ENCODE data around the gene SULT4A1.
"Not testable (repeated sequence)": the region's sequence is repeated elsewhere in the genome, so short reads cannot be mapped to it uniquely, and the experiment has no call there.

The SULT4A1 gene

DNA sequence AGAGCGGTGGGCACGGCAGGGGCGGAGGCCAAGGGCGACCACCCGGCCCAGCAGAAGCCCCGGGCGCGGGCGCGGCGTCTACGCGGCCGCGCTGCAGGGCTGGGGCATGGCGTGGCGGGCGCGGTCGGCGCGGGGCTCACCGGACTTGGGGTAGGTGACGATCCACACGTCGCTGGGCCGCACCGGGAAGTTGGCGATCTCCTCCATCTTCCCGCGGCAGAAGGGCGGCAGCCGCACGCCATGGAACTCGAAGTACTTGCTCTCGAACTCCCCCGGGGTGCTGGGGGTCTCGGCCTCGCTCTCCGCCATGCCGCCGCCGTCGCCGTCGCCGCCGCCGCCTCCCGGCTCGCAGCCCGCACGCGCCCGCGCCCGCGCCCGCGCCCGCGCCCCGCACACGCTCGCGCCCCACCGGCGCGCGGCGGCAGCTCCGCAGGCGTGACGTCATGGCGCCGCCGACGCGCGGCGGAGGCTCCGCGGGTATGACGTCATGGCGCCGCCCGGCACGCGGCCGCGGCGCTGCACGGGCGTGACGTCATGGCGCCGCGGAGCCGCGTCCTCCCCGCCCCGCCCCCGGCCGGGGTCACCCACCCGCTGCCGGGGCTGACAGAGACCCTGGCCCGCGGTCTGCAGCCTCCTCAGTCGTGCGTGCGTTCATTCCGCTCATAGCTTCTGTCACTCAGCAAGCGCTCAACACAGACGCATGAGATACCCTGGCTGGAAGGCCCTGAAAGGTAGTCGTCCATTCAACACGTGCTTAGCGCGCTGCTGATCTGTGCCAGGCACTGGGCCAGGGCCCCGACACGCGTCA is at the start of gene SULT4A1:
TSS of gene SULT4A1 (minus strand) at position 440 of the 808 bp plus-strand sequence. CDS start at position 309, 131 bp downstream.
- no peak for DNase-seq

GRCh38 chr22:43911351-43911750 is 49.0 kb upstream of the SULT4A1 start:
- DNase-seq: no peak

GRCh38 chr22:43910178-43910695 is 47.9 kb upstream of the SULT4A1 start:
- no peak for DNase-seq

GRCh38 chr22:43909708-43910107 is 47.4 kb upstream of the SULT4A1 start:
- DNase-seq: no peak

DNA sequence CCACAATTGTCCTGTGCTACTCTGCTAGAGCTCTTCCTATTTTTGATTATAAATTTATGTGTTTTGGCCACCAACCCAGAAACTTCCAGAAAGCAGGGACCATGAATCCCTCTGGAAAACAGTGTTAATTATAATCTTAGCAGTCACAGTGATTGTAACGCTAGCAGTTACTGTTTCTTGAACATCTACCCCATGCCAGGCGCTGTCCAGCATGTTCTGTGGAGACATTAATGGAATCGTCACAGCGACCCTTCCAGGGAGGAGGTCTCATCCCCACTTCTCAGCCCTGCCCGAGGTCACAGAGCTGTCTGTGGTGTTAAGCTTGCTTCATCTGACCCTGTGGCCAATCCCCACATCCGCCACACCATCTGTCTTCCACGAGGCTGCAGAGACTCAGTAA is 43.4 kb upstream of the SULT4A1 start:
- no peak for DNase-seq

DNA sequence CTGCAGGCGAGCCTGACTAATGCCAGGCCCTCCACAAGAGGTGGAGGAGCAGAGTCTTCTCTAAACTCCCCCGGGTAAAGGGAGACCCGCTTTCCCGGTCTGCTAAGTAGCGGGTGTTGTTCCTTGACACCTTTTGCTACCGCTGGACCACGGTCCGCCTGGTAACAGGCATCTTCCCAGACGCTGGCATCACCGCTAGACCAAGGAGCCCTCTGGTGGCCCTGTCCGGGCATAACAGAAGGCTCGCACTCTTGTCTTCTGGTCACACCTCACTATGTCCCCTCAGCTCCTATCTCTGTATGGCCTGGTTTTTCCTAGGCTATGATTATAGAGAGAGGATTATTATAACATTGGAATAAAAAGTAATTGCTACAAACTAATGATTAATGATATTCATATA is 42.1 kb upstream of the SULT4A1 start:
- not testable (repeated sequence) for DNase-seq

DNA sequence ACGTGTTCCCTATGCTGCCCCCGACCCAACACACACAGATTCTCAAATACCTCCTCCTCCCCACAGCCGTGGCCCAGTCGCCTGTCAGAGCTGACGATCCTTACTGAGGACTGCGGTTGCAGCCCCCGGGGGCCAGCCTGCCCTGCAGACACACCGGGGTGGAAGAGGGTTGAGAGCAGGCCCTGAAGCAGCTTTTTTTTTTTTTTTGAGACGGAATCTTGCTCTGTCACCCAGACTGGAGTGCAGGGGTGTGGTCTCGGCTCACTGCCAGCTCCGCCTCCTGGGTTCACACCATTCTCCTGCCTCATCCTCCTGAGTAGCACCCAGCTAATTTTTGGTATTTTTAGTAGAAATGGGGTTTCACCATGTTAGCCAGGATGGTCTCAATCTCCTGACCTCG is 40.7 kb upstream of the SULT4A1 start:
- not testable (repeated sequence) for DNase-seq

DNA sequence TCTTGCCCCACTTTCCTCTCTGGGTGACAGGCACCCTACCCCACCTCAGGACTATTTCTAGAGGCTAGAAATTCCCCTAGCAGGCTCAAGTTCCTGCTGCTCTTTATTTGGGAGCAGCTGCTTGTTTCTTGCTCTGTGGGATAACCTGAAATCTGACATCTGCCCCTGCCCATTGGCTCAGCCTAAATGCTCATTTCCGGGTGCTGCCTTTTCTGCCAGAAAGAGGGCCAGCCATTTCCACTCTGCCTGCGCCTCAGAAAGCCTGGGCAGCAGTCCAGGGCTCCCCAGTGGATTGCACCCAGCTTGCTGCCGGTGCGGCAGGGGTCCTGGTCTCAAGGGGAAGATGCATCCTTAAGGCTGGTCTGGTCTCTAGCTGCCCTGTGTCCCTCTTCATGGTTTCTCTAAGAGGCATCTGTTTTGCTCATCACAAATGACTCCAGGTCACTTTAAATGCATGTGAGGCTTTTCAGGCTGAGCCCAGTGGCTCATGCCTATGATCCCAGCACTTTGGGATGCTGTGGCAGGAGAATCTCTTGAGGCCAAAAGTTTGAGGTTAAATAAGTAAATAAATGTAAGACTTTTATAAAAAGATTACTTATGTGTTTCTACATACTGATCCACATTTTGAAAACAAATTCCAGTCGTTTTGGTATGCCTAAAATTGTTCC is 39.8 kb upstream of the SULT4A1 start:
- no peak for DNase-seq

GRCh38 chr22:43900206-43900605 is 37.9 kb upstream of the SULT4A1 start:
- no peak for DNase-seq

GRCh38 chr22:43897751-43898261 is 35.5 kb upstream of the SULT4A1 start:
- no peak for DNase-seq

GRCh38 chr22:43895986-43896645 is 33.8 kb upstream of the SULT4A1 start:
- no peak for DNase-seq

DNA sequence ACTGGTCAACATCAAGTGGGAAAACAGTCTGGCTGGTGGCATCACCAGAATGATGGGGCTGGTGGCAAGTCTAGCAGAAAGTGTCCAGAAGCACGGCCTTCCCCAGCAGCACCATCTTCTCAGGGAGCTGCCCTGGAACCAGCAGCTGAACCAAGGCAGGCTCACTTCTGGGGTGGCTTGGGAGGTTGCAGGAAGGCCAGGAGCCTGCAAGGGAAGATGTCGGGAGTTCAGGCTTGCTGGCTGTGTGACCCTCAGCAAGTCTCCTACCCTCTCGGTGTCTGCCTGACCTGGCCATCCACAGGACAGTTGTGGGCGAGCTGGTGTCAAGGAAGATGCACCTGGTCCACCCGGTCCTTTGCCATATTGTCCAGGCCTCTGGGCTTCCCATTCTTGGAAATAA is 31.8 kb upstream of the SULT4A1 start:
- DNase-seq: no peak

DNA sequence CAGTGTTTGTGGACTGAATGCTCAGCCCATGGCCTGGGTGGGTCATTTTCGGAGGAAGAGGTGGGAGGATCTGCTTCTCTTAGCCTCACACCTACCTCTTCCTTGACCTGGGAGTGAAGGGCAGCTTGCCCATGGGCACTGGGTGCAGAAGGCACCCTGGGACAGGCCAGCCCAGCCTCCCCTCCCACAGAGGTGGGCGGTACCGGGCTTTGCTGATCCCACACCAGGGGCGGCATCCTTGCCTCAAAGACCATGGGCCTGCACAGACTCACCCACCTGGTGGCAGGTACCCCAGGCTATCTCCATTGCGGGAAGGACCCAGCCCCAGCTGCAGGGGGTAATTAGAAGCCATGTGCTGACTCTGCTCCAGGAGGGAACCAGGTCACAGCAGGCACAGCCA is 31.0 kb upstream of the SULT4A1 start:
- no peak for DNase-seq

DNA sequence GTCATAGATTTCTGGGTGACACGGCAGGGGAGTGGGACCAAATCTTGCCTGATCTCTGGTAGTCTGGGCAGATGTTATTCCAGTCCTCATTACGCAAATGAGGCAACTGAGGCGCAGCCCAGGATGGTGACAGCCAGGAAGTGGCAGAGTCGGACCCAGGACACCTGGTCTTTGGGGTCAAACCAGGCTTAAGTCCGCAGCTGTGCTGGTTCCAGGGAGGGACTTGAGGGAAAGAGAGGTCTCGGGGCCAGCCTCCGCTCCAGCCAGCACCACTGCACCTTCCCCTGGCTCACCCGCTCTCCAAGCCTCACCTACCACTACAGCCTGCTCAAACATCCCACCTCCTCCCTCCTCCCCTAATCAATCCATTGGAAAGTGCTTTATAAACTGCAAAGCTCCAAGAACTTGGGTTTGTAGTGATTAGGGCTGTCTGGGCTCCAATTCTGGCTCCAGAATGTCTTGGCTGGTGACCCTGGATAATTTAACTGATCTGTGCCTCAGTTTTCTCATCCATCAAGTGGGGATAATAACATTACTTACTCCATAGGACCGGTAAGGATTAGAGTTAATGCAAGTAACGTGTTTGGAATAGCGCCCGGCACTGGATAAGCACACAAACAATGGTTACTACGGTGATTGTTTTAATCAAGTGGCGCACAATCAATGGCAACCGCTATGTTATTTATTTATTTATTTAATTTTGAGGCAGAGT is 30.0 kb upstream of the SULT4A1 start:
- DNase-seq: no peak

DNA sequence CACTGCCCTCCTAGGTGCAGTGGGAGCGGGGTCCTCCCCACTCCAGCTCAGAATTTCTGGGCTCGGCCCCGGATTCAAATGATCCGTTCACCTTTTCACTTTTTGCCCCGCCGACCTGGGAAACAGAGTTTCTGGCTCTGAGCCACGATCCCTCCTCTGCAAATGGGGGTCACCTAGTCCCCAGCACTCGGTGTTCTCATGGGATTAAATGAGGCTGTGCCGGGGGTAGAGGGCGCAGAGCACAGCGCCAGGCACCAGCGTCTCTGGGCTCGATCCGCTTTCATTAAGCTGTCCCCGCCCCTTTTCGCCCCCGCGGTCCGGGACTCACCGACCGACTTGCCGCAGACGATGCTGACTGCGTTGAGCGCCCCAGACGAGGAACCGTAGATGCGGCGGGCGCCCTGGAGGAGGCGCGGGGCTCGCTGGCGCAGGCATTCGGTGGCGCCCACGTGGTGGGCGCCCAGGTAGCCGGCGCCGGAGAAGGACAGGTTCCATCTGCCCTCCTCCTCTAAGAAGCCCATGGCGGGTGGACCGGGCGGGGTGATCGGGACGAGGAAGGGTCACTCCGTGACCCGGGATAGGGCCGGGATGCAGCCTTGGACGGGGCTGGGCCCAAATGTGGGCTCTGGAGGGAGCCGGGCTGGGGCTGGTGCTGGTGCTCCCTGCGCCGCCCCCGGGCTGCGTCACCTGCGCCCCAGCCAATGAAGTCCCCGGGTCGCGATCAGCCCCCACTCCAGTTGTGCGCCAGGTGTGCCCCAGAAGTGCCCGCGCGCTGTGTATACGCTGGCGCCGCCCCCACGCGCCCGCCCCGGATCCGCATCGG is 29.3 kb upstream of the SULT4A1 start, which contains the start of gene PNPLA5:
TSS of gene PNPLA5 (minus strand) at position 654 of the 823 bp plus-strand sequence. CDS start at position 521, 133 bp downstream.
- no peak for DNase-seq

DNA sequence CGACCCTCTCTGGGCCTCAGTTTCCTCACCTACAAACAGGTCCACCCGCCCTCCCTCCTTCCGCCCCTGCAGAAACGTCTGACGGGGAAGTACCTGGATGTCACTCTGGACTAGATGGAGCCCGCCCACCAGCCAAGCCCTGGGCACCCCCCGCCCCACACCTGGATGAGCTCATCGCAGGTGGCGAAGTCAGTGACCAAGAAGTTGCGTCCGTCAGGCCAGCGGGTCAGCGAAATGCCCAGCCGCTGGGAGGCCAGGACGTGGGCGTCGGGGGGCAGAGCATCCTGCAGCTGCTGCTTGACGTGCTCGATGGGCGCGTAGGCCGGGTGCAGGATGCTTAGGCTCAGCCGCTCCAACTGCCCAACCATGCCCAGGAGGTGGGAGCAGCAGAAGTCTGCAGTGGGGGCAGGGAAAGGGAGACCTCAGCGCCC is 28.6 kb upstream of the SULT4A1 start:
- no peak for DNase-seq

GRCh38 chr22:43889860-43890253 is 27.5 kb upstream of the SULT4A1 start:
- DNase-seq: no peak

GRCh38 chr22:43889201-43889859 is 27.0 kb upstream of the SULT4A1 start:
- no peak for DNase-seq

DNA sequence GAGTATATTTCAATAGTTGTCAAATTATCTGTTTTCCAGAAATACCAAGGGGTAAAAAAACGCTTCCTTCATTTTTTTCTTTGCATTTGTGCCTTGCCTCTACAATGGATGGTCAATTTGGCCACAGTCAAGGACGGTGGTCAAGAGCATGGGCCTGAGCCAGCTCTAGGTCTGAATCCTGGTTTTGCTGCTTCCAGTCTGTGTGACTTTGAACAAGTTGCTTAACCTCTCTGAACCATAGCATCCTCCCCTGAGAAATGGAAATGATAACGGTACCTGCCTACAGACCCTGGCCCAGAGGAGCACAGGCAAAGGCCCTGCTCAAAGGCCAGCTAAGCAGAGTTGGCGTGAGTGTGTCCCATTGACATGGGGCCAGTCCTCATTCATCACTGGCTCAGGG is 26.4 kb upstream of the SULT4A1 start:
- DNase-seq: no peak

DNA sequence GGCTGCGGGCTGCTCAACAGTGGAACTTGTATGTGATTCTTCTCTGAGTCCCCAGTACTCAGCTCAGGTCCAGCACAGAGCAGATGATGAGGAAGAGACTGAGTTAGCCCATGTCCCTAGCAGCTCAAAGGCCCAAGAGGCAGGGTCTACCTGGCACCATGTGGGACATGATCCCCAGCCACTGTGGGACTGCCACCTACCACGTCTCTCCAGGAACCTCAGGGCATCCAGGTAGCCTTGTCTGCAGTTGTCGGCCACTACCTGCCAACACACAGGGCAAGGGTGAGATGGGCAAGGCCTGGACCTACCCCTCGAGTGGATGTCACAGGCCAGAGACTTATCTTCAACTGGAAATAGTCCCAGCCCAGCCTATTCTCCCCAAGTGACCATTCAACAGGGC is 25.1 kb upstream of the SULT4A1 start:
- DNase-seq: no peak

GRCh38 chr22:43886231-43886630 is 23.9 kb upstream of the SULT4A1 start:
- DNase-seq: no peak

All from left hindlimb (tissue), 1 donor.